Measurements from ENCODE around the gene FAM131B.

The FAM131B gene

GRCh38 chr7:143401265-143401664 is 38.8 kb upstream of the FAM131B start:
- TF ChIP-seq CTCF (IDR thresholded peaks at IDR 0.05; ENCODE audit: poor library complexity, severe bottlenecking), result no peak
- Histone ChIP-seq H3K27ac (ENCODE audit: poor library complexity, severe bottlenecking) (no peak overlapping the region), H3K4me1 (ENCODE audit: insufficient read depth, poor library complexity, severe bottlenecking) (no peaks in the 10 kb centered on the region), H3K4me3 (ENCODE audit: severe bottlenecking) (no peak overlapping the region), H3K9me3 (ENCODE audit: severe bottlenecking) (no peaks in the 10 kb centered on the region), H3K27me3 (ENCODE audit: insufficient read depth, poor library complexity, severe bottlenecking) (no peaks in the 10 kb centered on the region), H3K36me3 (ENCODE audit: low read depth) (peaks cover 57% of the 10 kb centered on the region)
- ATAC-seq (ENCODE audit: low read depth), result no peak
- no peak for DNase-seq (ENCODE audit: low spot score)

- DNase-seq (ENCODE audit: low spot score) (no peak), ATAC-seq (ENCODE audit: low read depth) (no peak)
- H3K4me1 ChIP-seq (ENCODE audit: insufficient read depth, poor library complexity, severe bottlenecking), result no peaks in the 10 kb centered on the region
- no peaks in the 10 kb centered on the region for H3K9me3 ChIP-seq (ENCODE audit: severe bottlenecking)
- no peak for TF ChIP-seq CTCF (IDR thresholded peaks at IDR 0.05; ENCODE audit: poor library complexity, severe bottlenecking)
- no peak overlapping the region for H3K4me3 ChIP-seq (ENCODE audit: severe bottlenecking)
- no peak overlapping the region for H3K27ac ChIP-seq (ENCODE audit: poor library complexity, severe bottlenecking)
- H3K27me3 ChIP-seq (ENCODE audit: insufficient read depth, poor library complexity, severe bottlenecking), result no peaks in the 10 kb centered on the region
- peaks cover 65% of the 10 kb centered on the region for H3K36me3 ChIP-seq (ENCODE audit: low read depth)
Observed at GRCh38 chr7:143399642-143400041, 37.1 kb upstream of the FAM131B start.

GRCh38 chr7:143399151-143399550 is 36.6 kb upstream of the FAM131B start:
- Histone ChIP-seq H3K36me3 (ENCODE audit: low read depth) (peaks cover 65% of the 10 kb centered on the region), H3K27ac (ENCODE audit: poor library complexity, severe bottlenecking) (no peak overlapping the region), H3K4me1 (ENCODE audit: insufficient read depth, poor library complexity, severe bottlenecking) (no peaks in the 10 kb centered on the region), H3K9me3 (ENCODE audit: severe bottlenecking) (no peaks in the 10 kb centered on the region), H3K27me3 (ENCODE audit: insufficient read depth, poor library complexity, severe bottlenecking) (no peaks in the 10 kb centered on the region), H3K4me3 (ENCODE audit: severe bottlenecking) (no peak overlapping the region)
- DNase-seq (ENCODE audit: low spot score) (no peak), ATAC-seq (ENCODE audit: low read depth) (no peak)
- TF ChIP-seq CTCF (IDR thresholded peaks at IDR 0.05; ENCODE audit: poor library complexity, severe bottlenecking), result no peak

- Histone ChIP-seq H3K9me3 (ENCODE audit: severe bottlenecking) (no peaks in the 10 kb centered on the region), H3K4me3 (ENCODE audit: severe bottlenecking) (no peak overlapping the region), H3K27me3 (ENCODE audit: insufficient read depth, poor library complexity, severe bottlenecking) (no peaks in the 10 kb centered on the region), H3K4me1 (ENCODE audit: insufficient read depth, poor library complexity, severe bottlenecking) (no peaks in the 10 kb centered on the region), H3K36me3 (ENCODE audit: low read depth) (peaks cover 68% of the 10 kb centered on the region), H3K27ac (ENCODE audit: poor library complexity, severe bottlenecking) (no peak overlapping the region)
- DNase-seq (ENCODE audit: low spot score) (no peak), ATAC-seq (ENCODE audit: low read depth) (no peak)
- no peak for TF ChIP-seq CTCF (IDR thresholded peaks at IDR 0.05; ENCODE audit: poor library complexity, severe bottlenecking)
Observed at GRCh38 chr7:143398616-143399015, 36.1 kb upstream of the FAM131B start.

GRCh38 chr7:143397710-143398530 is 35.4 kb upstream of the FAM131B start:
- TF ChIP-seq CTCF (IDR thresholded peaks at IDR 0.05; ENCODE audit: poor library complexity, severe bottlenecking), result no peak
- DNase-seq (ENCODE audit: low spot score) (no peak), ATAC-seq (ENCODE audit: low read depth) (no peak)
- no peak overlapping the region for H3K4me3 ChIP-seq (ENCODE audit: severe bottlenecking)
- no peak overlapping the region for H3K27ac ChIP-seq (ENCODE audit: poor library complexity, severe bottlenecking)
- H3K4me1 ChIP-seq (ENCODE audit: insufficient read depth, poor library complexity, severe bottlenecking), result no peaks in the 10 kb centered on the region
- peaks cover 72% of the 10 kb centered on the region for H3K36me3 ChIP-seq (ENCODE audit: low read depth)
- no peaks in the 10 kb centered on the region for H3K27me3 ChIP-seq (ENCODE audit: insufficient read depth, poor library complexity, severe bottlenecking)
- H3K9me3 ChIP-seq (ENCODE audit: severe bottlenecking), result no peaks in the 10 kb centered on the region
